ENCODE results near the gene PCED1B. TPM values are rescaled to one million over a fixed set of nuclear protein-coding genes. Genes with fewer than 3 reads are reported as not detected.

Gene PCED1B
- total RNA-seq, 1 donor from 2014 or later: 0.41 TPM

DNA sequence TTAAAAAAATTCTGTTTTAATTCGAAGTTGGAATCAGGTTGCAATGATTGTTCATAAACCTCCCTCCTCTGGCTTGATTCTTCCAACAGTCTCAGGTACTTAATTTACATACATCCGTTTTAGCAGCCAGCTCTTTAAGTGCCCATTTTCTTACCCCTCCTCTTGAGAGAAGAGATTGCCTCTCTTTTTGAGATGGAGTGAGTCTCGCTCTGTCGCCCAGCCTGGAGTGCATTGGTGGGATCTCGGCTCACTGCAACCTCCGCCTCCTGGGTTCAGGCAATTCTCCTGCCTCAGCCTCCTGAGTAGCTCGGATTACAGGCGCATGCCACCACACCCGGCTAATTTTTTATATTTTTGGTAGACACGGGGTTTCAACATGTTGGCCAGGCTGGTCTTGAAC lies 146.8 kb downstream of the PCED1B start:
- Mint-ChIP-seq H3K27me3 (no peaks in the 10 kb centered on the region), H3K9me3 (no peaks in the 10 kb centered on the region), H3K27ac (no peak overlapping the region), H3K4me1 (ENCODE audit: unreplicated experiment) (peaks cover 13% of the 10 kb centered on the region), H3K4me3 (no peak overlapping the region), H3K36me3 (no peaks in the 10 kb centered on the region)
- TF ChIP-seq, protein P1, sequence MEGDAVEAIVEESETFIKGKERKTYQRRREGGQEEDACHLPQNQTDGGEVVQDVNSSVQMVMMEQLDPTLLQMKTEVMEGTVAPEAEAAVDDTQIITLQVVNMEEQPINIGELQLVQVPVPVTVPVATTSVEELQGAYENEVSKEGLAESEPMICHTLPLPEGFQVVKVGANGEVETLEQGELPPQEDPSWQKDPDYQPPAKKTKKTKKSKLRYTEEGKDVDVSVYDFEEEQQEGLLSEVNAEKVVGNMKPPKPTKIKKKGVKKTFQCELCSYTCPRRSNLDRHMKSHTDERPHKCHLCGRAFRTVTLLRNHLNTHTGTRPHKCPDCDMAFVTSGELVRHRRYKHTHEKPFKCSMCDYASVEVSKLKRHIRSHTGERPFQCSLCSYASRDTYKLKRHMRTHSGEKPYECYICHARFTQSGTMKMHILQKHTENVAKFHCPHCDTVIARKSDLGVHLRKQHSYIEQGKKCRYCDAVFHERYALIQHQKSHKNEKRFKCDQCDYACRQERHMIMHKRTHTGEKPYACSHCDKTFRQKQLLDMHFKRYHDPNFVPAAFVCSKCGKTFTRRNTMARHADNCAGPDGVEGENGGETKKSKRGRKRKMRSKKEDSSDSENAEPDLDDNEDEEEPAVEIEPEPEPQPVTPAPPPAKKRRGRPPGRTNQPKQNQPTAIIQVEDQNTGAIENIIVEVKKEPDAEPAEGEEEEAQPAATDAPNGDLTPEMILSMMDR (conservative IDR thresholded peaks at IDR 0.05): no peak
- no peak for DNase-seq (ENCODE audit: extremely low spot score, unreplicated experiment)

DNA sequence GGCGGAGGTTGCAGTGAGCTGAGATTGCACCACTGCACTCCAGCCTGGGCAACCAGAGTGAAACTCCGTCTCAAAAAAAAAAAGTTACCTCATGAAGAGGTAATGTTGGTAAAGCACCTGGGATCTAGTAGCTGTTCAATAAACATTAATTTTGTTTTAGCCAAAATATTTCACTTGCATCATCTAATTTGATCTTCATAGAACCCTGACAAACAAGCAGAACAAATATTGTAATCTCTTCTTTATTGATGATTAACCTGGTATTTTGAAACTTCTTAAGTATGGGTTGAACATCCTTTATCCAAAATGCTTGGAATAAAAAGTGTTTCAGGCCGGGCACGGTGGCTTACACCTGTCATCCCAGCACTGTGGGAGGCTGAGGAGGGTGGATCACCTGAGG lies 149.4 kb downstream of the PCED1B start:
- DNase-seq (ENCODE audit: extremely low spot score, unreplicated experiment): no peak
- no peaks in the 10 kb centered on the region for H3K27me3 Mint-ChIP-seq
- TF ChIP-seq, protein P1 (conservative IDR thresholded peaks at IDR 0.05): no peak
- no peaks in the 10 kb centered on the region for H3K36me3 Mint-ChIP-seq
- no peaks in the 10 kb centered on the region for H3K9me3 Mint-ChIP-seq
- peaks cover 1% of the 10 kb centered on the region for H3K4me1 Mint-ChIP-seq (ENCODE audit: unreplicated experiment)
- H3K4me3 Mint-ChIP-seq: no peak overlapping the region
- no peak overlapping the region for H3K27ac Mint-ChIP-seq

DNA sequence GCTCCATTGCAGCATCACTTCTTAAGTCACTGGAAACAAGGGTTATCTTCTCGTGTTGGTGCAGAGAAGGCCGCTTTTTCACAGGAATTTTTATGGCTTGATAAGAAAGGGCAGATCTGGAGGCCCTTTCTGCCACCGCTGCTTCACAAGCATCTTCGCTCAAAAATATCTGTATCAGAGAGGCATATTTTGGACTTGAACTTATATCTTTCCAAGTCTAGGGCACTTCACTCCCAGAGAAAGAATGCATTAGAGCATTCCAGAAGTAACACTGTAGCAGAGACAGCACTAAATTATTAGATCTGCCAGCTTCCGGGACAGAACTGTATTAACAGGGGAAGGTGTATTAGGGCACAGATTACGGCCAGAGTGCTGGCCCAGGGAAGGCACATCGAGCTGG lies 152.0 kb downstream of the PCED1B start:
- Mint-ChIP-seq H3K4me1 (ENCODE audit: unreplicated experiment) (no peaks in the 10 kb centered on the region), H3K36me3 (no peaks in the 10 kb centered on the region), H3K27me3 (no peaks in the 10 kb centered on the region), H3K4me3 (no peak overlapping the region), H3K9me3 (no peaks in the 10 kb centered on the region), H3K27ac (no peak overlapping the region)
- DNase-seq (ENCODE audit: extremely low spot score, unreplicated experiment): no peak
- TF ChIP-seq, protein P1 (conservative IDR thresholded peaks at IDR 0.05): no peak

DNA sequence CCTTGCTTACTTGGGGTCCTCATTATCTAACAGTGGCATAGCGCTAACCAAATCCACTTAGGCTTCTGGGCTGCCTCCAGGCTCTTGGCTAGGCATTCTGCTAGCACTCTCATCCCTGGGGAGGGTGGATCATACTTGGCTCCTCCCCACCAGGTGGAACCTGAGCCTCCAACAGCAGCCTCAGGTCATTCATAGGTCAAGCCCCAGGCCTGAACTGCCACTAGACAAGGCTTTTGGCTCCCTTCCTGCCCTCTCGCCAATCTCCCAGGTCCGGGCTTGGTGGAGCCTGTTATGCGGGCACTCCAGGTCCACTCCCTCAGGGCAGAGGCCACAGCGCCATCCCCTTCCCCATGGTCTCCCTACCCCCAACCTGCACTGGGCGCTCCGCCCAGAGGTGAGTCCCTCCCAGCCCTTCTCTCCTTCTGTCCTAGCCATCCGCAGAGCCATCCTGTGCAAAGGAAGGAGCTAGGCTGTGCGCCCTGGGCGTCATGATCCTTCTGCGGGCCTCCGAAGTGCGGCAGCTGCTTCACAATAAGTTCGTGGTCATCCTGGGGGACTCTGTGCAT lies 155.2 kb downstream of the PCED1B start:
- Mint-ChIP-seq H3K4me1 (ENCODE audit: unreplicated experiment) (no peaks in the 10 kb centered on the region), H3K27ac (no peak overlapping the region), H3K36me3 (no peaks in the 10 kb centered on the region), H3K9me3 (no peaks in the 10 kb centered on the region), H3K27me3 (no peaks in the 10 kb centered on the region), H3K4me3 (no peak overlapping the region)
- TF ChIP-seq, protein P1 (conservative IDR thresholded peaks at IDR 0.05): no peak
- DNase-seq (ENCODE audit: extremely low spot score, unreplicated experiment): no peak

DNA sequence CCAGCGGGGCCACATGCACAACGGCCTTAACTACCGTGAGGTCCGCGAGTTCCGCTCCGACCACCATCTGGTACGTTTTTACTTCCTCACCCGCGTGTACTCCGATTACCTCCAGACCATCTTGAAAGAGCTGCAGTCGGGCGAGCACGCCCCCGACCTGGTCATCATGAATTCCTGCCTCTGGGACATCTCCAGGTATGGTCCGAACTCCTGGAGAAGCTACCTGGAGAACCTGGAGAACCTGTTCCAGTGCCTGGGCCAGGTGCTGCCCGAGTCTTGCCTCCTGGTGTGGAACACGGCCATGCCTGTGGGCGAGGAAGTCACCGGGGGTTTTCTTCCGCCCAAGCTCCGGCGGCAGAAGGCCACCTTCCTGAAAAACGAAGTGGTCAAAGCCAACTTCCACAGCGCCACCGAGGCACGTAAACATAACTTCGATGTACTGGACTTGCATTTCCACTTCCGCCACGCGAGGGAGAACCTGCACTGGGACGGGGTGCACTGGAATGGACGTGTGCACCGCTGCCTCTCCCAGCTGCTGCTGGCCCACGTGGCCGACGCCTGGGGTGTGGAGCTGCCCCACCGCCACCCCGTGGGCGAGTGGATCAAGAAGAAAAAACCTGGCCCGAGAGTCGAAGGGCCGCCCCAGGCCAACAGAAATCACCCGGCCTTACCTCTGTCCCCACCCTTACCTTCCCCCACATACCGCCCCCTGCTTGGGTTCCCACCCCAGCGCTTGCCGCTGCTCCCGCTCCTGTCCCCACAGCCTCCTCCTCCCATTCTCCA lies 156.0 kb downstream of the PCED1B start:
- H3K4me1 Mint-ChIP-seq (ENCODE audit: unreplicated experiment): no peaks in the 10 kb centered on the region

More for the DNA sequence above, 156.0 kb downstream of the PCED1B start:
- no peak overlapping the region for H3K27ac Mint-ChIP-seq
- DNase-seq (ENCODE audit: extremely low spot score, unreplicated experiment): no peak
- no peaks in the 10 kb centered on the region for H3K27me3 Mint-ChIP-seq
- no peak overlapping the region for H3K4me3 Mint-ChIP-seq
- H3K36me3 Mint-ChIP-seq: no peaks in the 10 kb centered on the region
- H3K9me3 Mint-ChIP-seq: no peaks in the 10 kb centered on the region
- TF ChIP-seq, protein P1 (conservative IDR thresholded peaks at IDR 0.05): no peak
